GM12892 (cell line): ENCODE data around the gene ASXL2.
A peak's percentile ranks its signal among the peaks of the same experiment; 100 is the strongest.
"Not testable (repeated sequence)": the region's sequence is repeated elsewhere in the genome, so short reads cannot be mapped to it uniquely, and the experiment has no call there.

ENCODE experiments used
- DNase-seq: peaks from one replicate; pipeline ENCODE4 v3.0.0; 2011; ENCODE audit not compliant: insufficient read length
- FAIRE-seq: peaks from 2 replicates; lab custom pipeline; 2011; peaks lifted over from hg19 to GRCh38; lab: Jason Lieb, UNC
- POLR2A ChIP-seq: IDR thresholded peaks from 2 replicates; pipeline ENCODE4 v1.6.1; 2011; ENCODE audit warnings: low read depth, low read length, control low read depth
- POLR2AphosphoS5 ChIP-seq: IDR thresholded peaks from 2 replicates; pipeline ENCODE4 v1.6.1; 2011; ENCODE audit warnings: low read depth, low read length, control low read depth
- TAF1 ChIP-seq: IDR thresholded peaks from 2 replicates; pipeline ENCODE4 v1.6.1; 2011; ENCODE audit warnings: low read depth, mild to moderate bottlenecking, control low read depth, low read length, borderline replicate concordance

ASXL2 gene

DNA sequence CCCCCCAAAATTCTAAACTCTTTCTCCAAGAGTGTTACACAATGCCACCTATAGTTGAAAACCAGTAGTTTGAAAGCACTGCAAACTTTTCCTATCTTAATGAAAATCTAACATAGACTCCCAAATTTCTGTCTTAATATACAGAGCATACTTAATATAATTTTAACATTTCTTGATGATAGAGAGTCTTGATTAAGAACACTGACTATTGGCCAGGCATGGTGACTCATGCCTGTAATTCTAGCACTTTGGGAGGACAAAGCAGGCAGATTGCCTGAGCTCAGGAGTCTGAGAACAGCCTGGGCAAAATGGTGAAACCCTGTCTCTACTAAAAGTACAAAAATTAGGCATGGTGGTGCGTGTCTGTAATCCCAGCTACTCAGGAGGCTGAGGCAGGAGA is 34.2 kb downstream of the ASXL2 start:
- DNase-seq (no peak), FAIRE-seq (no peak)
- TF ChIP-seq POLR2AphosphoS5, result no peak
- no peak for TF ChIP-seq TAF1
- TF ChIP-seq POLR2A, result no peak

GRCh38 chr2:25842155-25842554 is 36.1 kb downstream of the ASXL2 start:
- no peak for TF ChIP-seq POLR2A
- no peak for TF ChIP-seq POLR2AphosphoS5
- no peak for TF ChIP-seq TAF1

GRCh38 chr2:25838152-25838756 is 40.0 kb downstream of the ASXL2 start:
- TF ChIP-seq POLR2A, result no peak
- TF ChIP-seq TAF1, result no peak
- no peak for TF ChIP-seq POLR2AphosphoS5
- DNase-seq (no peak), FAIRE-seq (no peak)

More at GRCh38 chr2:25842155-25842554, 36.1 kb downstream of the ASXL2 start:
- DNase-seq (no peak), FAIRE-seq (no peak)

DNA sequence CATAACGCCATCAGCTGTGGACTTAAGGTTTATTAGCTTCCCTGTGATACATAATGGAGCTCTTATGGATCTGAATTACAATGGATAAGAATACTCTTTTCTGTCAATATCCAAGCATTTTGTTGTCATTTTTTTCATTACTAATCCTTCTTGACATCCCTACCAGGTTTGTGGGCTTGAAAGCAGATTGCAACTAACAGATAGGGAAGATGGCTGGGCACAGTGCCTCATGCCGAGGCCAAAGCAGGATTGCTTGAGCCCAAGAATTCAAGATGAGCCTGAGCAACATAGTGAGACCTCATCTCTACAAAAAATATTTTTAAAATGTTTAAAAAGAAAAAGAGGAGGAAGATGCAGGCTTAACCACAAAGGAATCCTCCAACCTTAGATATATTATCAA is 42.4 kb downstream of the ASXL2 start:
- FAIRE-seq, result no peak
- no peak for TF ChIP-seq POLR2AphosphoS5
- TF ChIP-seq TAF1, result no peak
- no peak for TF ChIP-seq POLR2A
- DNase-seq, result no peak

DNA sequence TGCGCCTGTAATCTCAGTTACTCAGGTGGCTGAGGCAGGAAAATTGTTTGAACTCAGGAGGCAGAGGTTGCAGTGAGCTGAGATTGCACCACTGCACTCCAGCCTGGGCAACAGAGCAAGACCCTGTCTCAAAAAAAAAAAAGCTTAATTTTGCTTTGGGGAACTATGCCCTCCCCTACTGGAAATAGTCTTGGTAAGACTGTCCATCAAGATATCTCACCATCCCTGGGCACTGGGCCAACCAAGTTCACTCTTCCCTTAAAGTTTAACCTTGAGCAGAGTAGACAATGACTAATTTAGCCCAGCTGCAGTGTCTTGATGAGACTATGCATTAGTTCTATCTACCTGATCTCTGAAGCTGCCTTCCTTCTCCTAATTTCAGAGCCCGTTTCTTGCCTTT is 44.7 kb downstream of the ASXL2 start:
- no peak for FAIRE-seq
- DNase-seq, result no peak

GRCh38 chr2:25832897-25833296 is 45.4 kb downstream of the ASXL2 start:
- no peak for DNase-seq
- no peak for TF ChIP-seq POLR2A
- no peak for FAIRE-seq

More for the DNA sequence above, 44.7 kb downstream of the ASXL2 start:
- no peak for TF ChIP-seq TAF1
- no peak for TF ChIP-seq POLR2A
- TF ChIP-seq POLR2AphosphoS5, result no peak

- no peak for DNase-seq
- TF ChIP-seq POLR2A (no peak), POLR2AphosphoS5 (no peak), TAF1 (no peak)
- no peak for FAIRE-seq
Observed at GRCh38 chr2:25831746-25832449, 46.4 kb downstream of the ASXL2 start.

DNA sequence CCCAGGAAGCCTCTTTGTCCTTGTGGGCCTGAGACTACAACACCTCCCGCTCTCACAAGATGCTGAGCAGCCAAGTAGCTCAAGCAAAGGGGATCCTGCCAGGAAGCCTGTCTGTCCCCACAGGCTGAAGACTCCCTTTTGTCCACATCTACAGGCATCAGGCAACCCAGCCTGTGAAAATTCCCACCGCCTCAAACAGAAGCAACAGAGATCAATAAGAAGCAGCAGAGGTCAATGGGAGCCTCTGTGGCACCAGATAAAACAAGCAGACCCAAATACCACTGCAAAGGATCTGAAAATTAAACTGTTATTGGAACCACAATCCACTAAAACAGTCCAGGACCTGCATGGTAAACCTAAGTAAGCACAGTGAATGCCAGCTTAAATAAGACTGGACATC is 48.5 kb downstream of the ASXL2 start:
- no peak for DNase-seq
- no peak for FAIRE-seq
- no peak for TF ChIP-seq POLR2A
- TF ChIP-seq TAF1, result no peak
- TF ChIP-seq POLR2AphosphoS5, result no peak

GRCh38 chr2:25829377-25829704 is 48.9 kb downstream of the ASXL2 start:
- FAIRE-seq (no peak), DNase-seq (no peak)
- TF ChIP-seq POLR2A, result no peak
- no peak for TF ChIP-seq POLR2AphosphoS5
- TF ChIP-seq TAF1, result no peak

- not testable (repeated sequence) for DNase-seq, FAIRE-seq
Observed at GRCh38 chr2:25828532-25829376, 49.5 kb downstream of the ASXL2 start.

GRCh38 chr2:25825238-25825637 is 53.0 kb downstream of the ASXL2 start:
- FAIRE-seq (peak; percentile 5), DNase-seq (no peak)
- no peak for TF ChIP-seq TAF1
- TF ChIP-seq POLR2AphosphoS5, result no peak
- TF ChIP-seq POLR2A, result no peak

DNA sequence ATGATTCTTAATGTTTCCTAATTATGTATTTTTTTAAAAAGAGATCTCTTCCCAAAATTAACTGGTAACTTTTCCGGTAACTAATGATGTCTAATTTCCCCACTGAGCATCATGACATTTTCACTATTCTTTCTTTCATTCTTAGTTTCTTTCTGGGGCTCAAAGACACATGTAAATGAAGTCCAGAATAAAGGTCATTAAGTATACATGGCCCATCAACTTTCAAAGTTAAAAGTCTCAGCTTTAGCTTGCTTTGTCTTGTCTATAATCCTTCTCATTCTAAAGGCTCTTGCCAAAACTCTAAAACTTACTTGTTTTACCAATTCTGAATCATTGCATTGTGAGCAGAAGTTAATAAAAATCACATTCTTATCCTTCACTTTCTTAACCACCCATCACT is 53.6 kb downstream of the ASXL2 start:
- FAIRE-seq, result no peak
- DNase-seq, result no peak
- no peak for TF ChIP-seq POLR2A
- no peak for TF ChIP-seq TAF1
- TF ChIP-seq POLR2AphosphoS5, result no peak
